Measurements from ENCODE around the gene EIF2S3B.

EIF2S3B gene

GRCh38 chr12:10554756-10555481, 49.2 kb downstream of the EIF2S3B start:
- DNase-seq, result no peak

DNA sequence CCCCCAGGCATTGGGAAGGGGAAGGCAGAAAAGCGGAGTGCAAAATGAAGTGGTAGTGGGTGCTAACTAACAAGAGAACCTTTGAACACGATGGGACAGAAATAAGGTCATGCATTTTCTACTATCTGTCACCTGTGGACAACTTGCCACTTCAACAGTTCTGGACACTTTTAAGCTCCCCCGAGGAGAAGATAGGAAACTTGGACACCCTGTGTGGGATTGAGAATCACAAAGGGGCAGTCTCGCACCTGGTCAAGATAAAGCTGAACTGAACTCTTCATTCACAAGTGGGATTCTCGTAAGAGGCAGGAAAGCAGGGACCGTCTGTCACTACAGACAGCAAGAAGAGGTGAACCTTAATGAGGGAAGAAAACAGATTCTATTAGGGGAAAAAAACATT, 51.6 kb downstream of the EIF2S3B start:
- no peak for DNase-seq

GRCh38 chr12:10557766-10558165, 52.1 kb downstream of the EIF2S3B start:
- no peak for DNase-seq
